ENCODE data around the gene KDM8. TPM values are rescaled to one million over a fixed set of nuclear protein-coding genes. Genes with fewer than 3 reads are reported as not detected.

KDM8 gene
- total and polyA plus RNA-seq, 2 donors (not counting 1 experiment from before 2014, with no cell fraction given) = 7.5 to 37.4 TPM

DNA sequence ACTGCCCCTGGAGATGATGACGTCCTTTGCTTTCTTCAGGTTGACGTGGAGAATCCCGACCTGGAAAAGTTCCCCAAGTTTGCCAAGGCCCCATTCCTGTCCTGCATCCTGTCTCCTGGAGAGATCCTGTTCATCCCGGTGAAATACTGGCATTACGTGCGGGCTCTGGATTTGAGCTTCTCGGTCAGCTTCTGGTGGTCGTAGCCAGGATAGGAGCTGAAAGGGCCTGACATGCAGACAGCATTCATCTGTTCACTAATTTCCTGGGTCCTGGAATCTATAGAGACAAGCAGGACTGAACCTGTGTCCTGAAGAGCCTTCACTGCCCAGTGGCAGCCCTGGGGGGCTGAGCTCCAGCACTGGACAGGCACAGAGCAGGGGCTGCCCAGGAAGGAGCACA lies 17.2 kb downstream of the KDM8 start:
- Histone ChIP-seq H3K4me3 (ENCODE audit: control extremely low read depth in 1 of 5, extremely low read depth in 1 of 5, insufficient read depth in 1 of 5, low read depth in 2 of 5, low read length in 4 of 5) (no peak overlapping the region), H3K4me1 (ENCODE audit: control insufficient read depth in 2 of 2, insufficient read depth in 2 of 2, low read length in 2 of 2) (peaks cover 0 to 6% of the 10 kb centered on the region in 2 donors), H3K9me3 (ENCODE audit: control extremely low read depth in 1 of 3, control insufficient read depth in 2 of 3, insufficient read depth in 1 of 3, low read length in 2 of 3) (no peaks in the 10 kb centered on the region), H4K20me1 (ENCODE audit: control insufficient read depth, insufficient read depth, low read length, poor library complexity, severe bottlenecking) (no peaks in the 10 kb centered on the region), H3K4me2 (replicated peaks; ENCODE audit: low read depth, low read length, poor library complexity, severe bottlenecking) (no peak overlapping the region), H3K9ac (ENCODE audit: low read length) (no peak overlapping the region), H3K79me2 (ENCODE audit: control insufficient read depth, insufficient read depth, low read length) (no peaks in the 10 kb centered on the region), H3K36me3 (replicated peaks in 1 of 2; ENCODE audit: control extremely low read depth in 1 of 2, control insufficient read depth in 1 of 2, extremely low read depth in 1 of 2, insufficient read depth in 2 of 2, low read length in 1 of 2) (peaks cover 0 to 50% of the 10 kb centered on the region in 2 experiments), H2AFZ (ENCODE audit: insufficient read depth, low read depth, low read length, poor library complexity, severe bottlenecking) (no peak overlapping the region), H3K27ac (ENCODE audit: low read length in 2 of 2) (no peak overlapping the region), H3K27me3 (replicated peaks in 1 of 4; ENCODE audit: control extremely low read depth in 1 of 4, control insufficient read depth in 3 of 4, insufficient read depth in 4 of 4, low read length in 3 of 4) (no peaks in the 10 kb centered on the region)
- peaks cover 4% of the 10 kb centered on the region for H3K4me1 Mint-ChIP-seq
- POLR2A ChIA-PET = no interaction called here
- intact Hi-C loops (cut with micrococcal nuclease) = no loop called here
- no peak overlapping the region for H3K27ac Mint-ChIP-seq
- no peaks in the 10 kb centered on the region for H3K9me3 Mint-ChIP-seq (ENCODE audit: insufficient read depth)
- TF ChIP-seq, protein P1, sequence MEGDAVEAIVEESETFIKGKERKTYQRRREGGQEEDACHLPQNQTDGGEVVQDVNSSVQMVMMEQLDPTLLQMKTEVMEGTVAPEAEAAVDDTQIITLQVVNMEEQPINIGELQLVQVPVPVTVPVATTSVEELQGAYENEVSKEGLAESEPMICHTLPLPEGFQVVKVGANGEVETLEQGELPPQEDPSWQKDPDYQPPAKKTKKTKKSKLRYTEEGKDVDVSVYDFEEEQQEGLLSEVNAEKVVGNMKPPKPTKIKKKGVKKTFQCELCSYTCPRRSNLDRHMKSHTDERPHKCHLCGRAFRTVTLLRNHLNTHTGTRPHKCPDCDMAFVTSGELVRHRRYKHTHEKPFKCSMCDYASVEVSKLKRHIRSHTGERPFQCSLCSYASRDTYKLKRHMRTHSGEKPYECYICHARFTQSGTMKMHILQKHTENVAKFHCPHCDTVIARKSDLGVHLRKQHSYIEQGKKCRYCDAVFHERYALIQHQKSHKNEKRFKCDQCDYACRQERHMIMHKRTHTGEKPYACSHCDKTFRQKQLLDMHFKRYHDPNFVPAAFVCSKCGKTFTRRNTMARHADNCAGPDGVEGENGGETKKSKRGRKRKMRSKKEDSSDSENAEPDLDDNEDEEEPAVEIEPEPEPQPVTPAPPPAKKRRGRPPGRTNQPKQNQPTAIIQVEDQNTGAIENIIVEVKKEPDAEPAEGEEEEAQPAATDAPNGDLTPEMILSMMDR (IDR thresholded peaks at IDR 0.05) = no peak
- no peak for TF ChIP-seq EZH2 (IDR thresholded peaks at IDR 0.05; ENCODE audit: borderline replicate concordance, insufficient read depth, low read depth, low read length, poor library complexity, severe bottlenecking)
- CTCF ChIA-PET = interaction anchor here (2.2 kb wide), 1 partner anchor 148 kb away, joined by 7 read pairs; no protein-coding TSS in a partner anchor
- 97% methylated on average over 8 of the region's 8 CpGs for WGBS (ENCODE audit: insufficient coverage)
- ATAC-seq (ENCODE audit: low read depth) (no peak), DNase-seq (no peak)
- H3K27me3 Mint-ChIP-seq = no peaks in the 10 kb centered on the region
- H3K4me3 Mint-ChIP-seq = no peak overlapping the region

DNA sequence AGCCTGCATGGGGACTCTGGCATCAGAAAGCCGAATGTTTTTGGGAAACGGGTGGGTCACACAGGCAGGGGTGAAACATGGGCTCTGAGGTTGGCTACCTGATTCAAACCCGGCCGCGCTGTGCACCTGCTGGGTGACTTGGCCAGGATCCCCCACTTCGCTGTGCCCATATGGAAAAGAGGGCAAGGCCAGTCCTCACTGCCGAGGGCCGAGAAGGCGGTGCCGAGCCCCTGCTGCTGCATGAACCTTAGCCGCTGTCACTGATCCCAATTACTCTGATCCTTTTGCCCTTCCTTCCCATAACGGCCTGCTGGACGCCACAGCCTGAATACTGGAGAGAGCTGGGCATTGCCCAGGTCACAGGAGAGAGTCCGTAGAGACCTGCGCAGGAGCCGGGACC lies 17.7 kb downstream of the KDM8 start:
- Mint-ChIP-seq H3K4me3 (no peak overlapping the region), H3K27ac (no peak overlapping the region), H3K27me3 (no peaks in the 10 kb centered on the region), H3K4me1 (peaks cover 8% of the 10 kb centered on the region), H3K9me3 (ENCODE audit: insufficient read depth) (no peaks in the 10 kb centered on the region)
- H3K4me2 ChIP-seq (replicated peaks; ENCODE audit: low read depth, low read length, poor library complexity, severe bottlenecking) = no peak overlapping the region
- no peaks in the 10 kb centered on the region for H3K9me3 ChIP-seq (ENCODE audit: control extremely low read depth in 1 of 3, control insufficient read depth in 2 of 3, insufficient read depth in 1 of 3, low read length in 2 of 3)
- H3K79me2 ChIP-seq (ENCODE audit: control insufficient read depth, insufficient read depth, low read length) = no peaks in the 10 kb centered on the region
- ATAC-seq (ENCODE audit: low read depth) (no peak), DNase-seq (no peak)
- CTCF ChIA-PET = interaction anchor here (2.2 kb wide), 1 partner anchor 147 kb away, joined by 7 read pairs; no protein-coding TSS in a partner anchor
- WGBS (ENCODE audit: insufficient coverage) = 98% methylated on average over 16 of the region's 16 CpGs
- no peaks in the 10 kb centered on the region for H4K20me1 ChIP-seq (ENCODE audit: control insufficient read depth, insufficient read depth, low read length, poor library complexity, severe bottlenecking)
- H3K27me3 ChIP-seq (replicated peaks in 1 of 4; ENCODE audit: control extremely low read depth in 1 of 4, control insufficient read depth in 3 of 4, insufficient read depth in 4 of 4, low read length in 3 of 4) = no peaks in the 10 kb centered on the region
- H3K36me3 ChIP-seq (replicated peaks in 1 of 2; ENCODE audit: control extremely low read depth in 1 of 2, control insufficient read depth in 1 of 2, extremely low read depth in 1 of 2, insufficient read depth in 2 of 2, low read length in 1 of 2) = peaks cover 0 to 45% of the 10 kb centered on the region in 2 experiments
- H3K4me3 ChIP-seq (ENCODE audit: control extremely low read depth in 1 of 5, extremely low read depth in 1 of 5, insufficient read depth in 1 of 5, low read depth in 2 of 5, low read length in 4 of 5) = no peak overlapping the region
- H3K4me1 ChIP-seq (ENCODE audit: control insufficient read depth in 2 of 2, insufficient read depth in 2 of 2, low read length in 2 of 2) = peaks cover 1 to 10% of the 10 kb centered on the region in 2 donors
- intact Hi-C loops (cut with micrococcal nuclease) = no loop called here
- POLR2A ChIA-PET = interaction anchor here (1.2 kb wide), 1 partner anchor 10 kb away, joined by 3 read pairs; no protein-coding TSS in a partner anchor
- no peak overlapping the region for H2AFZ ChIP-seq (ENCODE audit: insufficient read depth, low read depth, low read length, poor library complexity, severe bottlenecking)
- no peak overlapping the region for H3K27ac ChIP-seq (ENCODE audit: low read length in 2 of 2)
- H3K9ac ChIP-seq (ENCODE audit: low read length) = no peak overlapping the region
- no peak for TF ChIP-seq EZH2 (IDR thresholded peaks at IDR 0.05; ENCODE audit: borderline replicate concordance, insufficient read depth, low read depth, low read length, poor library complexity, severe bottlenecking)
- TF ChIP-seq, protein P1 (IDR thresholded peaks at IDR 0.05) = no peak
